ENCODE measurements around the gene HS1BP3.

Gene HS1BP3, protein sequence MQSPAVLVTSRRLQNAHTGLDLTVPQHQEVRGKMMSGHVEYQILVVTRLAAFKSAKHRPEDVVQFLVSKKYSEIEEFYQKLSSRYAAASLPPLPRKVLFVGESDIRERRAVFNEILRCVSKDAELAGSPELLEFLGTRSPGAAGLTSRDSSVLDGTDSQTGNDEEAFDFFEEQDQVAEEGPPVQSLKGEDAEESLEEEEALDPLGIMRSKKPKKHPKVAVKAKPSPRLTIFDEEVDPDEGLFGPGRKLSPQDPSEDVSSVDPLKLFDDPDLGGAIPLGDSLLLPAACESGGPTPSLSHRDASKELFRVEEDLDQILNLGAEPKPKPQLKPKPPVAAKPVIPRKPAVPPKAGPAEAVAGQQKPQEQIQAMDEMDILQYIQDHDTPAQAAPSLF

DNA sequence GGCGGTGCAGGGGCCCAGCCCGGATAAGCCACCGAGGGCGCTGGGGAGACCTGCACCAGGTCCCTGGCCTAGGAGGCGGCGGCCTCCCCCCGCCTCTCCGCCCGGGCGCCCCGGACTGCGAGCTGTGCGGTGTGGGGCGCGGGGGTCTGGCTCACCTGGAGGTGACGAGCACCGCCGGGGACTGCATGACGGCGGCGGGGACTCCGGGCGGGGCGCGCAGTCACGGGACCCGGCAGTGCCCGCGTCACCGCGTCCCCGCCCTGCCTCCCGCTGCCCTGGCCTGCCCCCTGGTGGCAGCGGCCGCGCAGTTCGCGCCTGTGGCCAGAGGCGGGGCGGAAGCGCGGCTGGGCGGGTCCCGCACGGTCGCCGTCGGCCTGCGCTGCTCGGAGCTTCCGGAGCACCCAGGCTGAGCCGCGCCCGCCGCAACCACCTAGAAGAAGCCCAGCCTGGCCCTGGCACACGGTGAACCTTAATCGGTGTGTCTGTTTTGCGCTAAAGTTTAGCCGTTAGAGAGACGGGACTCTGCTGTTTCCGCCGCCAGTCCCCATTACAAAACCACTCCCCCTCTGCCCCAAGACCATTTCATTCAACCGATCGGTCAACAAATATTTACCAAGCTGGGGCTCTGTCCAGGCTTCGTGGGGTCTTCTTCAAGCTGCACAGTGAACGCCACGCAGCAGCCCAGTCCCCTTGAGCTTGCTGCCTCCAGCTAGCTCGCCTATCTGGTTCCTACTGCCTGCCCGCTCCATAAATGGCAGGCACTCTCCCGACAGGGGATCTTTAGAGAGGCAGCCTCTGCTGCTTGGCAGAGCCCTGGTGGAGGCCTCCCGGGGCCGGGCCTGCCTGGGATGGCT is at the start of gene HS1BP3:
HS1BP3 (minus strand) TSS at position 222 of the 854 bp plus-strand sequence; CDS start at position 187, 35 bp downstream.
- DNase-seq: peak; percentile 90

GRCh38 chr2:20698916-20699613 is 48.2 kb upstream of the HS1BP3 start:
- no peak for DNase-seq

DNA sequence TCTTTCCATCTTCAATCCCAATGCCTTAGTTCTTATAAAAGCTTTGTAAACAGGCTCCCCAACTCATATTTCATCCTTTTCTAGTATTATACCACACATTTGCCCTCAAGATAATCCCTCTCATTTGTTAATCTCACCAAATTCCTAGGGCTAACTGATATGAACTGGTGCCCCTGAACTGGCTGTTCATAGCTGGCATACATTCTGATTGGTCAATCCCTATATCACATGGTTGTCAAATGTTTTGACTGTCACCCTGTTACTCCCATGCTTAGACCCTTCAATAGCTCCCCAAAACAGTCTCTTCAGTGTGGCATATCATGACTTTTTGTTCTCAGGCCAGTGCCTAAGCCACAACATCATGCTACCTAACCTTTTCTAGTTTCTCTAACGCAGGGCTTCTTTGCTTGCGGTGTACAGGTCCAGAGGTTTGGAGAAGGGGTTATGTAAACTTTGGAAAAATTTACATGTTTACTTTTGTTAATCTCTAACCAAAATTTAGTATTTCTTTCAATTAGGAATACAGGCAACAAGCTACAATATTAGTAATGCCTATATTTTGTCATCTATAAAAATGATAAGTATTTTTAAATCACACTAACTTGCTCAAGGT is 46.5 kb upstream of the HS1BP3 start:
- DNase-seq: no peak

- no peak for DNase-seq
These were observed 45.5 kb upstream of the HS1BP3 start for GRCh38 chr2:20696366-20696765.

DNA sequence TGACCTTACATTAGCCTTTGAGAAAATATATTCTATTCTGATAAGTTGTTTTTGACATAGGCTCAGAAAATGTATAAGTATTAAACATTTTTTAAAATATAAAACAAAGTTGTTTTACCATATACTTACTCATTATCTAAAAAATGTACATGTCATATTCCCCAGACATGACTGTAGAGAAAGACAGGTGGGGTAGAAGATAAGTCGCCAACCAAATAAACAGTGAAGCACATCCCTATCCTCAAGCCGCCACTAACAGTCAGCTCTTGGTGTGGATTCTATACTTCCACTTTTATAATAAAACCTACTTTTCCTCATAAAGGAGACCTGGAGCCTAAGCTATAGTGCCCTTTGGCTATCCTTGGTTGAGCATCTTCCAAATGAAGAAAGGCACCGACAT is 42.4 kb upstream of the HS1BP3 start:
- no peak for DNase-seq

DNA sequence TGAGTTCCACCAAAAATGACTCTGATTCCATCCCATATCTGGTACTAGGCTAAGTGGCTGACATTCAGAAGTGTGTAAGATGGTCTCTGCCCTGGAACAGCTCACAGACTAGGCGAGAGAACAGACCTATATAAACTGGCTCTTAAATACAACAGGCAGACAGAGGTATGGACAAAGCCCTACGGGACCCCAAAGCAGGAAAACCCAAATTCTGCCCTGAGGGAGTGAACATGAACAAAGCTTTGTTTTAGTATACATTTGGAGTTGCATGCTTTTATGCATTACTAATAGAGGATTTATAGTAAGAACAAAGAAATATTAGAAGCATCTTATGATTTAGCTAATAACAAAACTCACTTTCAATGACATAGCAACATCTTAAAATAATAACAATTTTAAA is 41.2 kb upstream of the HS1BP3 start:
- DNase-seq: no peak

DNA sequence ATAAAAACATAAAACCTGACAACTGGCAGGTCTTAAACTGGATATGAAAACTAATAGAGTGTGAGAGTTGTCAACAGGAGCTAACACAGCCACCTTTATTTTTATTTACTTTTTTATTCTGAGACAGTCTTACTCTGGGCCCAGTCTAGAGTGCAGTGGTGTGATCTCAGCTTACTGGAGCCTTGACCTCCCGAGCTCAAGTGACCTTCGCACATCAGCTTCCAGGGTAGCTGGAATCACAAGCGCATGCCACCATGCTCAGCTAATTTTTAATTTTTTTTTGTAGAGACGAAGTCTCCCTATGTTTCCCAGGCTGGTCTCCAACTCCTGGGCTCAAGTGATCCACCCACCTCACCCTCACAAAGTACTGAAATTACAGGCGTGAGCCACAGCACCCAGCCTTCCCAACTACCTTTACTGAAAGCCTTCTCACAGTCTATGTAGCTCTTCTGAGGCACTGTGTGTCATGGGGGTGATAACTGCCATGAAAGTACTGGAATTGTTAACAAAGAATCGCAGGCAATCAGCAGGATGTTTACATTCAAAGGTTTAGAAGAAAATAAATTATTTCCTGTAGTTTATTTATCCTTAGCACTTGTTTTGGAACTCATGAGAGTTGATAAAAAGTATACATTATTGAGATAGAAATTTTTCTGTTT is 40.3 kb upstream of the HS1BP3 start:
- DNase-seq: no peak

DNA sequence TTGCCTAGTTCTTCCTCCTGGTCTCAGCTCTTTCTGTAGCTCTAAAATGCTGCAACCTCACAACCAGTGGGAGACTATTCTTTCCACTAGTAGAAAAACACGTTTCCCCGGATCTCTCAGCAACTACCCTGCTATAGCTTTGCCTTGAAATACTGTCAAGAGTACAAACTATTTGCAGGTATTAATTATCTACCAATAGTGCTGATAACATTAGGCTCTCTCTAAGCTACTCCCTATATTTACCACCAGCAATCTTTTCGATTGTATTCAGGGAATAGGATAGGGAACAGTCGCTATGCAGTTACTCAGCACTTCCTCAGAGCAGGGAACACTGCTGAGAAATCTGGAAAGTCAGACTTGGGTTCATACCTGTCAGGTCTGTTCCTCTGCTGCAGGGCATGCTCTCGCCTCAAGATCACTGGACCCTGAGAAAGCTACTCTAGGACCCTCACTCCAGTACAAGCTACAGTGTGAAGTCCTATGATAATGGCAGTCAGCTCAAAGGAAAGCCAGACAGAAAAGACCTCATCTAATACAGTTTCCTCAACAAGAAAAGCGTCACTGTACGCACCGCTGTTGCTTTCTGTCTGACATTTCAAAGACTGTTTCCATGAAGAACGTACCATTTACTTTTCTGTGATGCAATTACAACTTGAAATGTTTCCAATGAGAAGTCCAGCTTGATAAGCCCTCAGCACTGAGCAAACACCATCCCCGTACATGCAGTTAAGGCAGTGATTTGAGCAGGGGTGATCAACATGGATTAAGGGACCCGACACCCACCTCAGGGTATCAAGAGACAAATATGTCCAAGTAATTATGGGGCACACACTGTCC is 38.7 kb upstream of the HS1BP3 start:
- no peak for DNase-seq

DNA sequence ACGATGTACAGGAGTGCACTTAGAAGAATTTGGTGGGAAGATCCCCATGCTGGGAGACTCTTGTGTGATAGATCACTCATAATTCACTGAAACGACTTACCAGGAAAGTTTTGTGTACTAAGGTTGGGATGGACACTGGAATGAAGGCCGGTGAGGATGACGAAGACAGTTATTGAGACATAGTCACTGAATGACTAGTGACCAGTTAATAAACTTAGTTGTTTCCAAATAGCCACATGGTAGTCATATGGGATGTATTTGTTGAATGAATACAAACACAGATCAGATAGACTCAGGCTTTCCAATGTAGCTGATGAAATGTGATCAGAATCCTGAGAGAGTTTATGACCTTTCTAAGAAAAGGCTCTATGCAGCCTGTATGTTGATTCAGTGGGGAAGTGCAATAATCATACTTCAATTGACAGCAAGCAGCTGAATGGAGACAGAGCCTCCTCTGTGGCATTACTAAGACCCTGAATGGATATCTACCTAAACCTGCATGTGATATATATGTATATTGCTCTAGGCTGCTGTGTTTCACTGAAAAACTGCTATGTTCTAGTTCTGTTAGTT is 36.4 kb upstream of the HS1BP3 start:
- DNase-seq: no peak

- no peak for DNase-seq
These were observed 33.7 kb upstream of the HS1BP3 start for GRCh38 chr2:20684581-20685063.

GRCh38 chr2:20682167-20682920 is 31.4 kb upstream of the HS1BP3 start:
- no peak for DNase-seq

DNA sequence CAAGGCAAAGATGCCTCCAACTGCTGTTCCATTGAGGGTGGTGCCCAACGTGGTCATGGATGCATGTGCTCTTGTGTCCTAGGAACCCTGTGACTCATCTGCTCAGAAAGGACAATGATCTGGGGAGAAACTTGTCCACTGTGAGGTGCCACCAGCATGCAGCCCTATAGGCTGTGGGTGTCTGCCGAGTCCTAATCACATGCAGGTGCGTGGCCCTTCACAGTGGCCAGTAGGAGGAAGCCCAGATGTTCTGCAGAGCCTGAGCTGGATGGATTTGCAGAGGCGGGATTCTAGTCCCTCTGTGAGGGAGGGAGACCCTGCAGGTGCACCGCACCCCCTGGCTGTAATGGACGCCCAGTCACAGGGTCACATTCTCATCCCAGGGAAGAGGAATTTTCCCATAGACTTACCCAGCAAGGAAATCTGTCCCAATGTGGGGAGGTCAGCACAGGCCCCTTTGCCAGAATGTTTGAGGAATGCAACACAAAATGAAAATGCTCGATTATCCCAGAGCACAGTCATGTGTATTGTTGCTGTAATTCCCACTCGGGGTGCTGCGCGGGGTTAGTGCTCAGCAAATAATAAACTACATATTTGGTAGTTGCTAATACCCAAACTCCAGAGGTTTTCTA is 30.0 kb upstream of the HS1BP3 start:
- no peak for DNase-seq

DNA sequence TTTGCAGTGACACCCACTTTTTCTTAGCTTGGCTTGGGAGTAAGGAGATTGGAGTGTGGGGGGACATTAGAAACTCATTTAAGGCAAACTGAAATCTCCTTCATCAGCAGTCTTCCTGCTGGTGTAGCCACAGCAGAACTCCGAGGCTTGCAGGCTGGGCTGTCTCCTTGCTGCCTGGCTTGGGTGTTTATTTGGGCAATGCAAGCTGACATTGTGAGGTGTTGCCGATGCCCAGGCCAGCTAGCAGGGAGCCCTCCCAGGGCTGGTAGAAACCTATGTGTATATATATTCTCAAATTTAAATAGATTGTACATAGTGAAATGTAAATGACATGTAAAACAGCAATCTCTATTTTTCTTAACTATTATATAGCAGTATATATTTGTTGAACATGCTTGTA is 27.9 kb upstream of the HS1BP3 start:
- DNase-seq: no peak

GRCh38 chr2:20678086-20678395 is 27.1 kb upstream of the HS1BP3 start:
- DNase-seq: no peak

- no peak for DNase-seq
These were observed 26.6 kb upstream of the HS1BP3 start for GRCh38 chr2:20677301-20678085.

GRCh38 chr2:20676353-20677215 is 25.7 kb upstream of the HS1BP3 start:
- DNase-seq: peak; percentile 25

DNA sequence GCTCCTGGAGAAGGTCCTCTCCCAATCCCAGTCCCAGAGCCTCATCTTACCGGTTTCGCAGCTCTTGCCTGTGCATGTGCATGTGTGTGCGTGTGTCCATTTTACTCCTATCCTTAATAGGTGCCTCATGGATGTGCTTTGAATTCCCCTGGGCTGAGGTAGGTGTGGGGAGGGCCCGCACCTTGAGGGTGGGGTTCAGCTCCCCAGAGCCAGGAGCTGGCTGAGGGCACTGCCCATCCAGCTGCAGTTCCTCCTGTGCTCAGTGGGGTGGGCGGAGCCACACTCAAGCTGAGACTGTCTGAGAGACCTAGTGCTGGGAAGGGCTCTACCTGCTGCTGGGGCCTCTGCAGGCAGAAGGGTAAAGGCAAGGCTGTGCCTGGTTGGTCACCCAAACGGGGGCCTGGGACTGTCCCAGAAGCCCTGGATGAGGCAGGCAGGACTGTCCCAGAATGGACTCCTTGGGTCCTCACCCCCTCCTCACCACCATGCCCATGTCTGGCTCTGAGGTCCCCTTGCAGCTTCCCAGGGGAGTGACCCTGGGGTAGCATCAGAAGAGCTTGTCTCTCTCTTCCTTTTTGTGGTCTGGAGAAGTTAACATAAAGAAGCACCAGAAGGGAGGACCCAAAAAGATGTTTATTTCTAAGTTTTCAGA is 24.9 kb upstream of the HS1BP3 start:
- peak; percentile 33 for DNase-seq
